ENCODE measurements around the gene CPB2.

CPB2 gene

DNA sequence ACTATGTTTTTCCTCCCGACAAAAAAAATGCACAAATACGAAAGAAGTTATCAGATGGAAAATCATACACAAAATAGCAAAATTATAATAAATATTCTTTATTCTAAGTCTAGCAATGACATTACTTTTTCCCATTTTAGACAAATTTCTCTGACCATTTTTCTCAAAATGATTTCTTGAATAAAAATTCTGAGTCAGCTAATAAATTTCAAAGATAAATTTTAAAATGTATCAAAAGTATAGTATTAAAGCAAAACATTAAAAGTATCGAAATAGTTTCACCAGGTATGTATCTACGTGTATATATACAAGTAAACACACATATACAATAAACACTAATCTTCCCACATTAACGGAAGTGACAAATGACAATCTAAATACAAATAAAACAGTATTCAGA, 61.2 kb downstream of the CPB2 start:
- DNase-seq = no peak

DNA sequence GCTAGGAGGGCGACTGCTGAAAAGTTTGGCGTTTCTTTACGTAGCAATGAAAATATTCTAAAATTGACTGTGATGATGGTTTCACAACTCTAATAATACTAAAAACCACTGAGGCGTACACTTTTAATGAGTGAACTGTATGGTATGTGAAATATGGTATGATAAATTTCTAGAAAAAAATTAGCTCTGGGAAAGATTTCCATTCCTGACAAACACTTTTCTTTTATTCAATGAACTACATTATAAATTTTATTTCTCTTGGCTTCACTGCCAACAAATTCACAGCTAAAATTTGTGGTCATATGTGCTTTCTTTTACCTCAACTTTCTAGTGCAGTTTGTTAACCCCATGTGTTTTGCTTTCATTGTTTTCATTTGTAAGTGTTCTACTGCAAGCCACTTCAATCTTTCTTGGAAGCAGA, 63.4 kb downstream of the CPB2 start:
- DNase-seq = no peak

DNA sequence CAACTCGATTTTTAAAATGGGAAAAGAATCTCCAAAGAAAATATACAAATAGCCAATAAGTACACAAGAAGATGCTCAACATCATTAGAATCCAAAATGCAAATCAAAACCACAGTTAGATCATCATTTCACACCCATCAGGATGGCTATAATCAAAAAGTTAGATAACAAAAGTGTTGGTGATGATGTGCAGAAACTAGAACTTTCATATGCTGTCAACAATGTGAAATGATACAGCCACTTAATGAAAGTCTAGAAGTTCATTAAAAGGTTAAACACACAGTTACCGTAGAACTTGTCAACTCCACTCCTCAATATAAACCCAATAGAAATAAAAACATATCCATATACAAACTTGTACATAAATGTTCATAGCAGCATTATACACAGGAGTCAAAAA, 64.1 kb downstream of the CPB2 start:
- DNase-seq = no peak

DNA sequence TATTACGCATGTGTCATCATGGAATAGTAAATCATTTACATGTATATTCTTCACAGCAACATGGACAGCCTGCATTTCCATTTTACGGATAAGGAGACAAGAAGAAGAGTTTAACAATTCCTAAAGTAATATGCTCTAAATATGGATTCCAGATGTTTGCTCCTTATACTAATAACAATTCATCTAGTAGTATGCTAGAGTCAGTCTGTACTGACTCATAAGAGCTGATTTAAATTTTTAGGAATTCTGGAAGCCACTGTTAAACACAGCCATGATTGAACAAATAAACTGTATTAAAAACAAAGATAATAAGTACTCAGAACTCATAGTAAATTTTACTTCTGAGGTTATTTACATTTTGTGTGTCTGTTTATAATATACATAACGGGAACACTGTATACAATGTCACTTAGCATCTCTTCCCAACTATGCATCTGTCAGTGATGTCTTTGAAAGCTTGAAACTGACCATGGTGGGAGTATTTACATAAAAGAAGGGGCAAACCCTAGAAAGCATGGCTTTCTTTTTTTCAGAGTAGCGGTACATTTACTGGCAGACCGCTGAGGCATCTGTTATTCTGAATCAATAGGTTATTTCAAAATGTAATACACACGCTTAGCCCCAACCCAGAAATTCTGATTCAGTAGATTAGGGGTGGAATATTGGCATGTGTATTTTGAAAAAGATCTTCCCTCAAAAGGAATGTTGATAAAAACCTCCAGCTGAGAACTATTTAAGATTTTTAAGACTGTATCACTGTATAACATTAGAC, 65.2 kb downstream of the CPB2 start:
- DNase-seq = no peak

DNA sequence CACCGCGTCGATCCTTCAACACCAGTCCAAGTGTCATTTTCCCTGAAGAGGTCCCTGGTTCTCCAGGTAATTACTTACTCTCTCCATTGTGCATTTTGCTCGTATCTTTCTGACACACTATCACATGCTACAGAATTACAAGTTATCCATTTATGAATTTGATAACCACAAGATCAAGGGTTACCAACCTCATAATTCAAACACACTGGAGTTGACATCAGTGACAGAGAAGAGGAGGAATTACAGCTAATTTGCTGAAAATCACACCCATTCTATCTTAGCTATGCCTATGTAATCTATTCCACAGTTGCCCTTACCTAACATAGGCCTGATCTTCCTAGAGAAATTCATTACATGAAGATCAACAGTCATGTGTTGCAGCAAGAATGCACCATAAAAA, 66.5 kb downstream of the CPB2 start:
- DNase-seq = no peak

DNA sequence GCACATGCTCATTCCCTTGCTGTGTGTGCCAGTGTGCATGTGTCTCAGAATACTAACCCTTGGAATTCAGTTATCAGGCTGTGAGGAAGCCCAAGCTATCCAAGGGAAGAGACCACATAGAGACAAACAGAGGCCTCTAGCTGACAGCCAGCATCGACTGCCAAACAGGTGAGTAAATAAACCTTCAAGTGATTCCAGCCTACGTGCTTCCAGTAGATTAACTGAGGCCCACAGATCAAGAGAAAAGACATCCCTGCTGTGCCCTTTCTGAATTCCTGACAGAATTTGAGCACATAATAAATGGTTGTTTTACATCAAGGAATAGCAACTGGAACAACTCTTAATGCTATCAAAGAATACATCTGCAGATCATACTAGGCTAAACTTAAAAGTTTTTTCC, 69.8 kb downstream of the CPB2 start:
- DNase-seq = no peak

DNA sequence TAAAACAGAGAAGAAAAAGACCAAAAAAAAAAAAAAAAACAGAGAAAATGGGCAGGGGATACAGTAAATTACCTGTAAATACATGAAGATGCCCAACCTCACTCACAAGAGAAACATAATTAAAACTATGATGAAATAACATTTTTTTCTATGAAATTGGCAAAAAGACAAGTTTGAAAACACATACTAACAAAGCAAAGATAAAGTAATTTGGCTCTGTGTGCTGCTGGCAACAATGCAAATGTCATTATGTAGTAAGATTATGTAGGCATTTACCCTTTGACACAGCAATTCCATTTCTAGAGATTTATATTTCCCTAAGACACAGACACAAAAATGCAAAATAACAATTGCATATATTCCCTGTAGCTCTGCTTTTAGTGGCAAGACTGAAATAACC, 72.5 kb downstream of the CPB2 start:
- DNase-seq = no peak

DNA sequence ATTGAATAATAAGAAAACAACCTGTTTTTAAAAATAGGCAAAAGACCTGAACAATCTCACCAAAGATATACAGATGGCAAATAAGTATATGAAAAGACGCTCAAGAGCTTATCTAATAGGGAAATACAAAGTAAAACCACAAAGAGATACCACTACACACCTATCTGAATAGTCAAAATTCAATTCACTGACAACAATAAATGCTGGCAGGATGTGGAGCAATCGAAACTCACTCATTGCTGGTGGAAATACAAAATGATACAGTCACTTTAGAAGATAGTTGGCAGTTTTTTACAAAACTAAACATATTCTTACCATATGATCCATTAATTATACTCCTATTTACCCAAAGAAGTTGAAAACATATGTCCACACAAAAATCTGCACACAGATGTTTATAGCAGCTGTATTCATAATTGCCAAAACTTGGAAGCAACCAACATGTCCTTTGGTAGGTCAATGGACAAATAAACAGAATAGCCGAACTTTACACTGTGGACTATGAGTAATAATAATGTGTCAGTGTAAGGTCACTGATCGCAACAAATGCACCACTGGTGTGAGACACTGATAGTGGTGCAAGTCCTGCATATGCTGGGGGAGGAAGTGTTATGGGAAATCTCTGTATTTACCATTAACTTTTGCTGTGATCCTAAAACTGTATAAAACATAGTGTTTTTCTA, 73.1 kb downstream of the CPB2 start:
- no peak for DNase-seq

DNA sequence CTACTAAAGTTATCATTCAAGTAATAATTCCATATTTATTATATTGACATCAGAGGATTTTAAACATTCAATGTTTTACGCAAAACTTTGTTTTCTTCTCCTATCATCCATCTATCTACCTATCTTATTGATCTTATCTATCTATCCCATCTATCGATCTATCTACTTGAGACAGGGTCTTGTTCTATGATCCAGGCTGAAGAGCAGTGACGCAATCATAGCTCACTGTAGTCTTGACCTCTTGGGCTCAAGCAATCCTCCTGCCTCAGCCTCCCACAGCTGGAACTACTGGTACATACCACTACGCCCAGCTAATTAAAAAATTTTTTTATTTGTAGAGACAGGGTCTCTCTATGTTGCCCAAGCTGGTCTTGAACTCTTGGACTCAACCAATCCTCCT, 79.7 kb downstream of the CPB2 start:
- no peak for DNase-seq

DNA sequence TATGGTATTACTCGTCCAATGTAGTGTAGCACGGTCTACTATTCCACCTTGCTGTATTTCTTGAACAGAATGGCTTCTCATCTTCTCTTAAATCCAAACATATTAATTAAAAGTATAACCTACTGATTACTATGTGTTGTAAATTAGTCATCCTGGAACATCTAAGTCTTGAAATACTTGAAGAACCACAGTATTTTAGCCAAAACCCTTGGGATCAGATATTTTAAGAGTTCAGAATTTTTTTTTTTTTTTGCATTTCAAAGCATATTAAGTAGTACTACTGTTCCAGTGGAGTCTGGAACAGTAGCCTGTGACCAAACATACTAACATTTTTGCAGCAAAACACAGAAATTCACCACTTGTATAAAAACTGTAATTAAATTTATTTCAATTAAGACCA, 82.4 kb downstream of the CPB2 start:
- no peak for DNase-seq

DNA sequence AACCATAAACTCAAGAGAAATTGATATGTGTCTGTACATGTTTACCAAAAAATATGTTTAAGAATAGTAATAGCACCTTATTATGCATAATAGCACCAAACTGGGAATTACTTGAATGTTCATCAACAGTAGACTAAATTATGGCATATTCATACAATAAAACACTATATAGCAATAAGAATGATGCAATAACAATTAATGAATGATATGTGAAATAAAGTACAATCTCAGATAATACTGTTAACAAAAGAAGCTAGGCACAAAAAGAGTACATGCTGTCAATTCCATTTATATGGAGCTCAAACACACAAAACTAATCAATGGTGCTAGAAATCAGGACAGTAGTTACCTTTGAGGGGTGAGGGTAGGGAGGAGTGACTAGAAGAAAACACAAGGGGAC, 88.6 kb downstream of the CPB2 start:
- DNase-seq = no peak

DNA sequence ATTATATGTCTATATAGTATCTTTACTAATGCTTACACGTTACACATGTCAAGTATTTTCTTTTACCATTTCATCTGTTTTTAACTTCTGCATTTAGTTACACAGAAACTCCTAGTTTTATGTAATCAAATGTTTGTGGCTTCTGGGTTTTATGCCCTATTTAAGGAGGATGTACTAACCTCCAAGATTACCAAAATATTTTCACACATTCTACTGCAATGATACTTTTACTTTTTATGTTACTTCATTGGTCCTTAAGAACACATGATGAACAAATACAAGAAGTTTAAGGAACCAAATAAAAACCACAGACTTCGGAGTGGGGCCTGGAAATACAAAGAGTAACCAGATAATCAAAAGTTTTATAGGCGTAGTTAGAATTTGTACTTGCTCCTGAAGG, 89.5 kb downstream of the CPB2 start:
- no peak for DNase-seq

DNA sequence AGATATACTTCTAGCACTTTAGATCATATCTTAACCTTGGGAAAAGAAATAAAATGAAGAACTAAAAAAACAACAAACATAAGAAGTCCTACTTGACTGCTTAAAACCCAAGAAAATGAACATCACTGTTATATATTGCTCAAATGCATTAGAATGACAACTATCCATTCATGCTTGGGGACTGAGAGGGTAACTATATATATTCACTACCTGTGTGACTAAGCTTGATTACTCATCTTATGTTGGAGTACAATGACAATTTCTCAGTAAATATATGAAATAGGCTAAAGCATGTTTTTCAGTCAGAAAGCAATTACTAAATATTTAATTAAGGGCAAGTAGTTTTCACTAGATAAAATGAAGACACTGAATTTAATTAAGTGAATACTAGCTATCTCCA, 92.4 kb downstream of the CPB2 start:
- DNase-seq = no peak

DNA sequence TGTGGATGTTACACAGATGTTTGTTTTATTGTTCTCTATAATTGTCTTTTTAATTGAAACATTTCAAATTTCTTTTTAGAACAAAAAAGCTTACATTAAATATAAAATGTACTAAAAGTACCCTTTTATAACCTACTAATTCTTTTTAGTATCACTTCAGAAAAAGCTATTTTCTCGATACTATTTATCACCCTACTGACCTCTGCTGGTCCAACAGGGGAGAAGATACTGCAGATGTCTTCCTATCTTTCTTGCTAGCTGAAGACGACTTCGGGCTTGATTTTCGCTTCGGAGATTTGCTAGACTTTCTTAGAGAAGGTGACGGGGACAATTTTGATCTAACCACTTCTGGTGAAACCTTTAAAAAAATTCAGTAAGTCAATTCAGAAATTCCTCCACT, 94.7 kb downstream of the CPB2 start:
- DNase-seq = no peak

DNA sequence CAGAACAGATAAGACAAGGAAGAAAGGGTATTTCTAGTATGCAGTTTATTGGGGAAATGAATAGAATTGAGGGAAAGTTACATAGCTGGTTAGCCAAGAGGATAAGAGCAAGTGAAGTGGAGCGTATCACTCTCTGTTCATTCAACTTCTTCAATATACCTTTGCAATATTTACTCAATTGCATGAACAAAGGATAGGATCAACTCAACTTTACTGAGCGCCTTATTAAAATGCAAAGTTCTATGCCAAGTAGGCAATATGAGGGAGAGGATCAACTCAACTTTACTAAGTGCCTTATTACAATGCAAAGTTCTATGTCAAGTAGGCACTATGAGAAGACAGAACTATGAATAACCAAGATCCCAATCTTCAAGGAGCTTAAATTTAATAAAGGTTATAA, 96.2 kb downstream of the CPB2 start:
- DNase-seq = no peak

DNA sequence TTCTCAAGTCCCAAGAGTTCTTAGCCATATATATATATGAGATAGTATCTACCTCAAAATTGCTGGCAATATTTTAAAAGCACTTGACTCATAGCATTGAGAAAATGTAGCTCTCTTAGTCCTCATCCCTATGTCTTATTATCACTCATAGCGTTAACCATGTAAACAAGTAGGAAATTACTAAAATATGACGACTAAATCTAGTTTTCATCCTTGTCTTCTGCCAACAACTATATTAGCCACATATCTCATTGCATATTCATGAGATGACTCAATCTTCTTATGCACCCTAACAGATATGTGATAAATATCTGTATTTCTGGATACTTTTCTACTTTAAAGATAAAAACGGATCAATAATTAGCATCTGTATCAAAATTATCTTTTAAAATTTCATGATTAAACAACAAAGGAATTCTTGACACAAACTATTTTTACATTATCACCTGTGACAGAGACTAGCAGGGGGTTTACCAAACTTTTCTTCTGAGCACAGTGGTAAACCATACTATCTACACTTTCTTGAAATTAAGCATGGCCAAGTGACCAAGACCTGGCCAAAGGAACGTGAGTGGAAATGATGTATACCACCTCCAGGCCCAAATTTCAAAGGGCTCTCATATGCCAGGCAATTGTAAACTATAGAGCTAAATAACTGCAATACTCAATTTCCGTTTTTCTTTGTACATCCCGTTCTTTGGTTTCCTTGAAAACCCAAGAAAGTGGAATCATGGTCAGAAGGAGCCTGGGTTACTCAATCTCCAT, 98.0 kb downstream of the CPB2 start:
- DNase-seq = no peak

DNA sequence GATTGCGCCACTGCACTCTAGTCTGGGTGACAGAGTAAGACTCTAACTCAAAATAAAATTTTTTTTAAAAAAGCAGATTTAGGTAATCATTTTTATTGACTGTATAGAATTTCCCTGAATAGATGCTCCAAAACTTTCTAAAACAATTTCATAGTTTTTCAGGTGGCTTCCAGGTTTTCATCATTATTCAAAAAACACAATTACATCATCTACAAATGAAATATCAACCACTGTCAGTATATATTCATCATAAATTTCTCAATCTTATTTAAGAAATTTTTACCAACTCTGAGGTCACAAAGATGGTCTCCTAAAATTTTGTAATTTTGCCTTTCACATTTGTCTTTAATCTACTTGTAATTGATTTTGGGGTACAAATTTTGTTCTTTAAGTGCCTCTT, 100.3 kb downstream of the CPB2 start:
- DNase-seq = no peak

Data from NCI-H1417 treated with DMSO at 0.1 percent for 48 hours (cell line).